Ascending aorta (tissue), 2 donors: Measurements from ENCODE around the gene MRPL12. TPM values are rescaled to one million over a fixed set of nuclear protein-coding genes. Genes with fewer than 3 reads are reported as not detected.
"Not testable (repeated sequence)": the region's sequence is repeated elsewhere in the genome, so short reads cannot be mapped to it uniquely, and the experiment has no call there.

ENCODE experiments used
- DNase-seq, 2 donors: peaks; one replicate each; pipeline ENCODE4 v3.0.0-alpha.2; 2019; ENCODE audit warnings: low spot score in 2 of 2
- H3K27ac ChIP-seq, 2 donors: fragments of 200-600 bp; sonication (generic); one replicate each; pipeline ENCODE4 v1.5.1; 2016 to 2017; ENCODE audit warnings: mild to moderate bottlenecking in 1 of 2
- H3K27me3 ChIP-seq: fragments of 200-600 bp; sonication (generic); one replicate; pipeline ENCODE4 v1.5.1; 2017
- H3K36me3 ChIP-seq, 2 donors: fragments of 200-600 bp; sonication (generic); one replicate each; pipeline ENCODE4 v1.5.1; 2016
- H3K4me1 ChIP-seq, 2 donors: fragments of 200-600 bp; sonication (generic); one replicate each; pipeline ENCODE4 v1.5.1; 2016 to 2017; ENCODE audit warnings: mild to moderate bottlenecking in 1 of 2
- H3K4me3 ChIP-seq, 2 donors: fragments of 200-600 bp; sonication (generic); one replicate each; pipeline ENCODE4 v1.5.1; 2016 to 2017; ENCODE audit warnings: mild to moderate bottlenecking in 1 of 2
- H3K9me3 ChIP-seq, 2 donors: fragments of 200-600 bp; sonication (generic); one replicate each; pipeline ENCODE4 v1.5.1; 2016
- intact Hi-C: fragments of 100-400 bp; cut with DNase I; formaldehyde crosslinking; loops from one replicate; pipeline ENCODE4 v1.15.1; 2023
- total RNA-seq: library from RNA; depleted of rRNA; stranded (reverse); fragments of >200 nt; gene quantifications from one replicate; pipeline ENCODE4 v1.1.0, GENCODE V29; 2016
- TF ChIP-seq, protein P1 (sequence below), 3 experiments: fragments of 200-600 bp in 2 of 3; fragments of 450-650 bp in 1 of 3; sonication (generic) in 2 of 3; IDR thresholded peaks; one replicate each; pipeline ENCODE4 v1.5.1; 2016 to 2019; ENCODE audit warnings: antibody characterized with exemption in 3 of 3, mild to moderate bottlenecking in 1 of 3, moderate library complexity in 1 of 3

MRPL12 gene
- total RNA-seq, 1 donor from 2014 or later = 21.8 TPM

DNA sequence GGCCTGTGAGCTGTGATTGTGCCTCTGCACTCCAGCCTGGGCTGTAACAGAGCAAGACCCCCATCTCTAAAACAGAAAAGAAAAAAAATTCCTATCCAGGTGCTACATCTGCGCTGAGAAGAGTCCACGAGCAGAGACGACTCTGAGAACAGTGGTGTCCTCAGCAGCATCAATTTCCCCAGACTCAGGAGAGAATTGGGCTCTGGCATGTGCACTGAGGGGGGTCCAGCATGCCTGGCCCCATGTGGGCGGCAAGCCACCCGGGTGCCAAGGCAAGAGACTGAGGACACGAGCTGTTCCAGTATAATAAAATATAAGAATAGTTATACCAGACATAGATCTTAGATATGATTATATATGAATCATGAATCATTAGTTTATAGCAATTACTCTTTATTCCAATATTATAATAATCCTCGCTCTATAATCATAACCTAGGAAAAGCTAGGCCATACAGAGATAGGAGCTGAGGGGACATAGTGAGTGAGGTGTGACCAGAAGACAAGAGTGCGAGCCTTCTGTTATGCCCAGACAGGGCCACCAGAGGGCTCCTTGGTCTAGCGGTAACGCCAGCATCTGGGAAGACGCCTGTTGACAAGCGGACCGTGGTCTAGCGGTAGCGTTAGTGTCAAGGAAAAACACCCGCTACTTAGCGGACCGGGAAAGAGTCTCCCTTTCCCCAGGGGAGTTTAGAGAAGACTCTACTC, 27.5 kb upstream of the MRPL12 start:
- H3K27ac ChIP-seq = not testable (repeated sequence)
- peaks cover 21 to 28% of the 10 kb centered on the region in 2 donors for H3K36me3 ChIP-seq

DNA sequence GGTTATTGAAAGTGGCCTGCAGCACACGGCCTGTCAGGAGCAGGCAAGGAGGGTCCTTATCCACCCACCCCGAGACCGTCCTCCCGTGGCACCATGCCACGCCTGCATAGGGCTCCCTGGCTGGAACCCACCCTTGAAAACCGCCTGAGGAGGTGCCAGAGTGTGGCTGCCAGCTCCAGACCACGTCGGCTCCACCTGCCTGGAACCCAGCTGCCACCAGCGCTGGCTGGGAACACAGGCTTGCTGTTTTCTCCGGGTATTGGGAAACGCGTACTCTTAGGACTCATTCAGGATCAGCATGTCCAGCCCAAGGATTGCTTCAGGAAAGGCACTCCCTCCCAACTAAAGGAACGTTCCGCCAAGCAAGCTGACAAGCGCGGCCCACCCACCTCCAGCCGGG, 26.3 kb upstream of the MRPL12 start:
- no peak overlapping the region for H3K27ac ChIP-seq
- H3K36me3 ChIP-seq = peaks cover 12 to 17% of the 10 kb centered on the region in 2 donors
- H3K9me3 ChIP-seq = no peaks in the 10 kb centered on the region
- no peaks in the 10 kb centered on the region for H3K27me3 ChIP-seq
- H3K4me1 ChIP-seq = no peaks in the 10 kb centered on the region
- TF ChIP-seq, protein P1, sequence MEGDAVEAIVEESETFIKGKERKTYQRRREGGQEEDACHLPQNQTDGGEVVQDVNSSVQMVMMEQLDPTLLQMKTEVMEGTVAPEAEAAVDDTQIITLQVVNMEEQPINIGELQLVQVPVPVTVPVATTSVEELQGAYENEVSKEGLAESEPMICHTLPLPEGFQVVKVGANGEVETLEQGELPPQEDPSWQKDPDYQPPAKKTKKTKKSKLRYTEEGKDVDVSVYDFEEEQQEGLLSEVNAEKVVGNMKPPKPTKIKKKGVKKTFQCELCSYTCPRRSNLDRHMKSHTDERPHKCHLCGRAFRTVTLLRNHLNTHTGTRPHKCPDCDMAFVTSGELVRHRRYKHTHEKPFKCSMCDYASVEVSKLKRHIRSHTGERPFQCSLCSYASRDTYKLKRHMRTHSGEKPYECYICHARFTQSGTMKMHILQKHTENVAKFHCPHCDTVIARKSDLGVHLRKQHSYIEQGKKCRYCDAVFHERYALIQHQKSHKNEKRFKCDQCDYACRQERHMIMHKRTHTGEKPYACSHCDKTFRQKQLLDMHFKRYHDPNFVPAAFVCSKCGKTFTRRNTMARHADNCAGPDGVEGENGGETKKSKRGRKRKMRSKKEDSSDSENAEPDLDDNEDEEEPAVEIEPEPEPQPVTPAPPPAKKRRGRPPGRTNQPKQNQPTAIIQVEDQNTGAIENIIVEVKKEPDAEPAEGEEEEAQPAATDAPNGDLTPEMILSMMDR (IDR thresholded peaks at IDR 0.05) = no peak
- intact Hi-C loops = no loop called here
- no peak overlapping the region for H3K4me3 ChIP-seq
- no peak for DNase-seq

More for the DNA sequence above, 27.5 kb upstream of the MRPL12 start:
- intact Hi-C loops, H3K27me3 ChIP-seq, DNase-seq, H3K9me3 ChIP-seq, H3K4me3 ChIP-seq, H3K4me1 ChIP-seq: not testable (repeated sequence)
- TF ChIP-seq, protein P1 (IDR thresholded peaks at IDR 0.05) = peak; percentile 47 to 56 (median 48)

DNA sequence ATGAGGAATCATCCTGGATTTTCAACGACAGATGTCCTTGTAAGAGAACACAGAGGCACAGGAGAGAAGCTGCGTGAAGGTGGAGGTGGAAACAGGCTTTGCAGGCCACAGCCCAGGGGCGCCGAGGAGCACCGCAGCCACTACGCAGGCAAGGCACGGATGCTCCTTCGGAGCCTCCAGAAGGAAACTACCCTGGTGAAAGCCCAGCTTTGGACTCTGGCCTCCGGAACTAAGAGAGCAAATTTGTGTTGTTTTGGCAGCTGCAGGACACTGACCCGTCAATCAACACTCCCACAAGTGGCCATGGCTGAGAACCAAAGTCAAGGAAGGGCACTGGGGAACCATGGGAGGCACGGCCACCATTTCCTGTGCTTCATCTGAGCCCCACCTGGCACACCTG, 23.0 kb upstream of the MRPL12 start:
- no peaks in the 10 kb centered on the region for H3K9me3 ChIP-seq
- no peak overlapping the region for H3K4me3 ChIP-seq
- H3K27ac ChIP-seq = no peak overlapping the region
- no peak for DNase-seq
- no peaks in the 10 kb centered on the region for H3K27me3 ChIP-seq
- TF ChIP-seq, protein P1 (IDR thresholded peaks at IDR 0.05) = no peak
- H3K4me1 ChIP-seq = peaks cover 8 to 14% of the 10 kb centered on the region in 2 donors
- H3K36me3 ChIP-seq = no peaks in the 10 kb centered on the region
- intact Hi-C loops = no loop called here

DNA sequence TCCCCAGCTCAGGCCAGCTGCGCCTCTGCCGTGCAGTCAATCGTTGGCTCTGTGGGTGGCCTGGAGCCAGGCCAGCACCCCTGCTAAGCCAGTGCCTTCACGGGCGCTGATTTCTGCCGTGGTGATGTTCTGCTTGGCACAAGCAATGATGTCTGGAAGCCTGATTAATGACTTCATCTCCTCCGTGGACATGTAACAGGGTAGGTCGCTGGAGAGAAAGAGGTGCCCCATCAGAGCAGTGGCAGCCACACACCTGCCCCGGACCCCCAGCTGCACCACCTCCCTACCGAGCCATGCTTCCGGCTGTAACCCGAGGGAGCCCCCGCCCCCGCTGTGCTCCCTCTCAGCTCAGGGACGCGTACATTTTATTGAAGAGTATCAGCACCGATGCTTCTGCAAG, 21.5 kb upstream of the MRPL12 start:
- no peak for DNase-seq
- H3K36me3 ChIP-seq = peaks cover 7 to 10% of the 10 kb centered on the region in 2 donors
- H3K27me3 ChIP-seq = no peaks in the 10 kb centered on the region
- TF ChIP-seq, protein P1 (IDR thresholded peaks at IDR 0.05) = no peak
- intact Hi-C loops = no loop called here
- H3K9me3 ChIP-seq = no peaks in the 10 kb centered on the region
- no peak overlapping the region for H3K4me3 ChIP-seq
- peaks cover 14 to 20% of the 10 kb centered on the region in 2 donors for H3K4me1 ChIP-seq
- no peak overlapping the region for H3K27ac ChIP-seq

DNA sequence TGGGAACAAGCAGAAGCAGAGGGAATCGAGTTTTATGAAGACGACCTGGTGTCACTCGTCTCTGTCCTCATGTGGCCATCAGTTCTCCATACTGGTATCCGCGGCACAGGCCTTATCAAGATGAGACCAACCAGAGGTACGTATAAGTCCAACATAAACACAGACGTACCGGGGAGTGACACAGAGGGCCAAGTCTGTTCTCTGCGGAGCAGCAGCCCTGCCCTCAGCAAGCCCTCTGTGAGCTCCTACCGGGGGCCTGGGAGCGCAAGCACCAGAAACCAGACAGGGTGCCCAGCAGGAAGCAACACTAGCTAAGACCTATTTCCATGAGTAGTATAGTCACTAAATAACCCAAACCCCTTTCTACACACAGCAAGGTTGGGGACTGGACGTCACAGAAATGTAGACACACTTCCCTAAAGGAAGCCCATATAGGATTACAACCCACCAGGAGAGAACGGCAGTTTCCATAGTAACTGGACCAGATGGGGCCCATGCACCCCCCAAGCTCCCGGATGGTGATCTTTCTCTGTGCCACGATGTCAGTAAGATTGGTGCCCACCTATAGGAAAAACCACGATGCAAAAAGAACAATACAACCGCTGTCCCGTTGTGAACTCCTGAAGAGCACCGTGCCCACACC, 20.5 kb upstream of the MRPL12 start:
- Histone ChIP-seq H3K36me3 (peaks cover 17 to 20% of the 10 kb centered on the region in 2 donors), H3K4me1 (peaks cover 14 to 20% of the 10 kb centered on the region in 2 donors), H3K27me3 (no peaks in the 10 kb centered on the region), H3K27ac (peak overlapping the region in 1 of 2 donors; percentile 63), H3K4me3 (peak overlapping the region; percentile 66 to 84), H3K9me3 (no peaks in the 10 kb centered on the region)
- DNase-seq = no peak
- TF ChIP-seq, protein P1 (IDR thresholded peaks at IDR 0.05) = no peak
- intact Hi-C loops = loop anchor here (1.0 kb wide), 2 partner anchors 16 to 21 kb away; partner anchors contain the start of genes CCDC137, MRPL12 and OXLD1
